ENCODE measurements around the gene PHLDB3. TPM values are rescaled to one million over a fixed set of nuclear protein-coding genes. Genes with fewer than 3 reads are reported as not detected.

PHLDB3 gene
- total and polyA plus RNA-seq, 2 of the 4 experiments (the other 2 are of a cell fraction): 2.9 to 10.6 TPM

- H4K5ac ChIP-seq (ENCODE audit: low read depth, low read length): no peak overlapping the region
- no peak overlapping the region for H4K8ac ChIP-seq (ENCODE audit: low read depth in 2 of 2, low read length in 2 of 2)
- no peak overlapping the region for H3K9ac ChIP-seq (ENCODE audit: low read depth, low read length)
- no peak overlapping the region for H3K4ac ChIP-seq (ENCODE audit: low read depth, low read length)
- H2AK5ac ChIP-seq (ENCODE audit: low read depth, low read length): no peak overlapping the region
- no peak overlapping the region for H3K18ac ChIP-seq (ENCODE audit: low read depth, low read length)
- no peak overlapping the region for H2AK9ac ChIP-seq (replicated peaks; ENCODE audit: low read depth, low read length, poor library complexity)
- H3K4me3 ChIP-seq (ENCODE audit: insufficient read depth, low read depth, low read length): no peak overlapping the region
- H2AFZ ChIP-seq (replicated peaks; ENCODE audit: low read length, poor library complexity): no peak overlapping the region
- ChIA-PET CTCF (no interaction called here), POLR2A (ENCODE audit: unreplicated experiment) (no interaction called here)
- ATAC-seq (ENCODE audit: low read depth) (no peak), DNase-seq (no peak)
- intact Hi-C loops (cut with micrococcal nuclease): loop anchor here (10.0 kb wide), 1 partner anchor 155 kb away; no protein-coding TSS in a partner anchor
- no peak overlapping the region for H2BK120ac ChIP-seq (ENCODE audit: low read depth, low read length)
- no peak overlapping the region for H2BK20ac ChIP-seq (ENCODE audit: low read depth, low read length)
- no peak overlapping the region for H3K27ac ChIP-seq (ENCODE audit: insufficient read depth, low read length)
- no peak overlapping the region for H3K4me2 ChIP-seq (ENCODE audit: low read depth, low read length)
- no peak overlapping the region for H3K23ac ChIP-seq (ENCODE audit: low read depth, low read length)
- no peaks in the 10 kb centered on the region for H3K4me1 ChIP-seq (ENCODE audit: control insufficient read depth, insufficient read depth, low read length)
- no peaks in the 10 kb centered on the region for H3K9me1 ChIP-seq (ENCODE audit: insufficient read depth, low read length)
- no peak overlapping the region for H3K14ac ChIP-seq (replicated peaks; ENCODE audit: low read depth, low read length)
- no peaks in the 10 kb centered on the region for H3K9me3 ChIP-seq (ENCODE audit: control insufficient read depth, insufficient read depth, low read length)
- no peaks in the 10 kb centered on the region for H3K36me3 ChIP-seq (ENCODE audit: control insufficient read depth, insufficient read depth, low read length)
- BruUV-seq (replicated peaks): no TSS peak
- dilution Hi-C loops (cut with HindIII; ENCODE audit: low sequenced_read_pairs, unreplicated experiment): no loop called here
- in situ Hi-C loops (cut with MboI; ENCODE audit: low sequenced_read_pairs): loop anchor here (10.0 kb wide), 1 partner anchor 325 kb away; no protein-coding TSS in a partner anchor
- H3K79me1 ChIP-seq (ENCODE audit: low read depth in 1 of 2, low read length in 2 of 2): no peaks in the 10 kb centered on the region
- H2BK15ac ChIP-seq (ENCODE audit: low read depth, low read length): no peak overlapping the region
- H3K56ac ChIP-seq (ENCODE audit: extremely low read depth, insufficient read depth, low read length): no peak overlapping the region
- TF ChIP-seq MAZ (IDR thresholded peaks at IDR 0.05; ENCODE audit: borderline replicate concordance, low read depth, low read length) (no peak), FOS (IDR thresholded peaks at IDR 0.05; ENCODE audit: low read depth, low read length) (no peak), MAFK (IDR thresholded peaks at IDR 0.05; ENCODE audit: low read depth, low read length) (no peak)
- no peak overlapping the region for H2BK5ac ChIP-seq (ENCODE audit: low read depth, low read length, poor library complexity, severe bottlenecking)
- no peaks in the 10 kb centered on the region for H4K20me1 ChIP-seq (ENCODE audit: insufficient read depth, low read length)
- 33% methylated on average over 1 of the region's 7 CpGs; no CpG with 5 or more reads in 1 of the 2 experiments for WGBS, 2 experiments (ENCODE audit: extremely low coverage in 2 of 2, insufficient read length in 1 of 2)
- H3K27me3 ChIP-seq (ENCODE audit: control insufficient read depth, insufficient read depth, low read length): no peaks in the 10 kb centered on the region
- H4K91ac ChIP-seq (ENCODE audit: insufficient read depth, low read depth, low read length): no peak overlapping the region
Observed at GRCh38 chr19:43429395-43429794, 75.2 kb downstream of the PHLDB3 start.
